Measurements from ENCODE around the gene HLF. TPM values are rescaled to one million over a fixed set of nuclear protein-coding genes. Genes with fewer than 3 reads are reported as not detected.

HLF gene
- total RNA-seq, 1 experiment from 2014 or later: 0.13 TPM

DNA sequence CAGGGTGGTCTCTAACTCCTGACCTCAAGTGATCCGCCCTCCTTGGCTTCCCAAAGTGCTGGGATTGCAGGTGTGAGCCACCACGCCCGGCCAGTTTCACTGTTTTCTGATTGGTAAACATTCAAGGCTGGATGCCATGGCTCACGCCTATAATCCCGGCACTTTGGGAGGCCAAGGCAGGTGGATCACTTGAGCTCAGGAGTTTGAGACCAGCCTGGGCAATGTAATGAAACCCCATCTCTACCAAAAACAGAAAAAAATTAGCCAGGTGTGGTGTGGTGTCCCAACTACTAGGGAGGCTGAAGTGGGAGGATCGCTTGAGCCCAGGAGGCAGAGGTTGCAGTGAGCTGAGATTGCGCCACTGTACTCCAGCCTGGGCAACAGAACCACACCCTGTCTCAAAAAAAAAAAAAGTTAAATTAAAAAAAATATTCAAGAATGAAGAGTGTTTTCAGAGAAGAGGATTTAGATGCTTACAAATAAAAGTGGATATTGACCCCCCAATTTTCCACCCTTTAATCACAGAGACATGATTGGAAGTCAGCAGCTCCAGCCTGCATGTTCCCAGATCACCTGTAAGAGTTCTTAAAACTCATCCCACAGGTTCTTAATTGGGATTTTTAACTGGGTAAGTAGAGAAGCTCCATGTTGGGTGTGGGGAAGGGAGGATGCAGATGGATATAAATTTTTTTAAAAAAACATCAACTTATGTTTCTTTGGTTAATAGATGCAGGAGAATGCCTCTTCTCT is 23.8 kb downstream of the HLF start:
- Histone ChIP-seq H3K9me3 (ENCODE audit: control insufficient read depth, insufficient read depth, low read depth, low read length) (no peaks in the 10 kb centered on the region), H3K27ac (ENCODE audit: low read length) (no peak overlapping the region), H3K36me3 (ENCODE audit: control insufficient read depth, insufficient read depth, low read length) (no peaks in the 10 kb centered on the region), H3K27me3 (ENCODE audit: control insufficient read depth, insufficient read depth, low read length) (peaks cover 4% of the 10 kb centered on the region), H3K4me1 (ENCODE audit: control insufficient read depth, insufficient read depth, low read length) (no peaks in the 10 kb centered on the region), H3K4me3 (ENCODE audit: low read depth in 2 of 2, low read length in 2 of 2) (no peak overlapping the region)
- no TSS peak for BruUV-seq (replicated peaks)
- intact Hi-C loops (cut with micrococcal nuclease; ENCODE audit: unreplicated experiment): no loop called here
- no peak for DNase-seq (ENCODE audit: low read depth, low spot score)
- ChIA-PET POLR2A (interaction anchor here (0.6 kb wide), 1 partner anchor 209 kb away, joined by 3 read pairs; no protein-coding TSS in a partner anchor), CTCF (no interaction called here)
- in situ Hi-C loops (cut with HindIII; ENCODE audit: low pct_unique_long_range_greater_than_20kb, low sequenced_read_pairs): no loop called here
- ATAC-seq: no peak
- TF ChIP-seq, protein P1, sequence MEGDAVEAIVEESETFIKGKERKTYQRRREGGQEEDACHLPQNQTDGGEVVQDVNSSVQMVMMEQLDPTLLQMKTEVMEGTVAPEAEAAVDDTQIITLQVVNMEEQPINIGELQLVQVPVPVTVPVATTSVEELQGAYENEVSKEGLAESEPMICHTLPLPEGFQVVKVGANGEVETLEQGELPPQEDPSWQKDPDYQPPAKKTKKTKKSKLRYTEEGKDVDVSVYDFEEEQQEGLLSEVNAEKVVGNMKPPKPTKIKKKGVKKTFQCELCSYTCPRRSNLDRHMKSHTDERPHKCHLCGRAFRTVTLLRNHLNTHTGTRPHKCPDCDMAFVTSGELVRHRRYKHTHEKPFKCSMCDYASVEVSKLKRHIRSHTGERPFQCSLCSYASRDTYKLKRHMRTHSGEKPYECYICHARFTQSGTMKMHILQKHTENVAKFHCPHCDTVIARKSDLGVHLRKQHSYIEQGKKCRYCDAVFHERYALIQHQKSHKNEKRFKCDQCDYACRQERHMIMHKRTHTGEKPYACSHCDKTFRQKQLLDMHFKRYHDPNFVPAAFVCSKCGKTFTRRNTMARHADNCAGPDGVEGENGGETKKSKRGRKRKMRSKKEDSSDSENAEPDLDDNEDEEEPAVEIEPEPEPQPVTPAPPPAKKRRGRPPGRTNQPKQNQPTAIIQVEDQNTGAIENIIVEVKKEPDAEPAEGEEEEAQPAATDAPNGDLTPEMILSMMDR (IDR thresholded peaks at IDR 0.05): no peak
- TF ChIP-seq SIN3A (IDR thresholded peaks at IDR 0.05; ENCODE audit: borderline replicate concordance, insufficient read depth, low read depth, low read length): no peak
- TF ChIP-seq, protein P2, sequence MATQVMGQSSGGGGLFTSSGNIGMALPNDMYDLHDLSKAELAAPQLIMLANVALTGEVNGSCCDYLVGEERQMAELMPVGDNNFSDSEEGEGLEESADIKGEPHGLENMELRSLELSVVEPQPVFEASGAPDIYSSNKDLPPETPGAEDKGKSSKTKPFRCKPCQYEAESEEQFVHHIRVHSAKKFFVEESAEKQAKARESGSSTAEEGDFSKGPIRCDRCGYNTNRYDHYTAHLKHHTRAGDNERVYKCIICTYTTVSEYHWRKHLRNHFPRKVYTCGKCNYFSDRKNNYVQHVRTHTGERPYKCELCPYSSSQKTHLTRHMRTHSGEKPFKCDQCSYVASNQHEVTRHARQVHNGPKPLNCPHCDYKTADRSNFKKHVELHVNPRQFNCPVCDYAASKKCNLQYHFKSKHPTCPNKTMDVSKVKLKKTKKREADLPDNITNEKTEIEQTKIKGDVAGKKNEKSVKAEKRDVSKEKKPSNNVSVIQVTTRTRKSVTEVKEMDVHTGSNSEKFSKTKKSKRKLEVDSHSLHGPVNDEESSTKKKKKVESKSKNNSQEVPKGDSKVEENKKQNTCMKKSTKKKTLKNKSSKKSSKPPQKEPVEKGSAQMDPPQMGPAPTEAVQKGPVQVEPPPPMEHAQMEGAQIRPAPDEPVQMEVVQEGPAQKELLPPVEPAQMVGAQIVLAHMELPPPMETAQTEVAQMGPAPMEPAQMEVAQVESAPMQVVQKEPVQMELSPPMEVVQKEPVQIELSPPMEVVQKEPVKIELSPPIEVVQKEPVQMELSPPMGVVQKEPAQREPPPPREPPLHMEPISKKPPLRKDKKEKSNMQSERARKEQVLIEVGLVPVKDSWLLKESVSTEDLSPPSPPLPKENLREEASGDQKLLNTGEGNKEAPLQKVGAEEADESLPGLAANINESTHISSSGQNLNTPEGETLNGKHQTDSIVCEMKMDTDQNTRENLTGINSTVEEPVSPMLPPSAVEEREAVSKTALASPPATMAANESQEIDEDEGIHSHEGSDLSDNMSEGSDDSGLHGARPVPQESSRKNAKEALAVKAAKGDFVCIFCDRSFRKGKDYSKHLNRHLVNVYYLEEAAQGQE (IDR thresholded peaks at IDR 0.05; ENCODE audit: insufficient read depth in 1 of 2, low read depth in 2 of 2, low read length in 1 of 2): no peak

DNA sequence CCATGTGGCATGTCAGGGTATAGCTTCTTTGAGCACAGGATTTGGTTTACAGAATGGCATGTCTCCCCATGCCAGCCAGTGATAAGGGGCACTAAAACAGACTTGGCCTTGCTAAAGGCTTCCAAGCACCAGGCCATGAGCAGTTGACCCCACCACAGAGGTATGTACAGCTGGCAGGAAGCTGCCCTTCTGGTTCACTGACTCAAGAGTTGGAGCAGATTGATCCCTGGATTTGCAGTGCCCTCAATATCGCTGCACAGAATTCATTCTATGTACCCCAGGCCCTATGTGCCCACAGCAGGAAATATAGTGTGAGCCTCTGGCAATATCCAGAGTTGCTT is 24.3 kb downstream of the HLF start:
- ATAC-seq (no peak), DNase-seq (ENCODE audit: low read depth, low spot score) (no peak)
- in situ Hi-C loops (cut with HindIII; ENCODE audit: low pct_unique_long_range_greater_than_20kb, low sequenced_read_pairs): no loop called here
- ChIA-PET CTCF (no interaction called here), POLR2A (no interaction called here)
- H3K4me3 ChIP-seq (ENCODE audit: low read depth in 2 of 2, low read length in 2 of 2): no peak overlapping the region
- TF ChIP-seq SIN3A (IDR thresholded peaks at IDR 0.05; ENCODE audit: borderline replicate concordance, insufficient read depth, low read depth, low read length) (no peak), TCF7L2 (IDR thresholded peaks at IDR 0.05; ENCODE audit: low read depth, low read length) (no peak), POLR2AphosphoS5 (IDR thresholded peaks at IDR 0.05; ENCODE audit: low read depth, low read length) (no peak)
- TF ChIP-seq, protein P1 (IDR thresholded peaks at IDR 0.05): no peak
- TF ChIP-seq, protein P2 (IDR thresholded peaks at IDR 0.05; ENCODE audit: insufficient read depth in 1 of 2, low read depth in 2 of 2, low read length in 1 of 2): no peak
- no peaks in the 10 kb centered on the region for H3K9me3 ChIP-seq (ENCODE audit: control insufficient read depth, insufficient read depth, low read depth, low read length)
- H3K27ac ChIP-seq (ENCODE audit: low read length): no peak overlapping the region
- peaks cover 4% of the 10 kb centered on the region for H3K27me3 ChIP-seq (ENCODE audit: control insufficient read depth, insufficient read depth, low read length)
- intact Hi-C loops (cut with micrococcal nuclease; ENCODE audit: unreplicated experiment): no loop called here
- H3K36me3 ChIP-seq (ENCODE audit: control insufficient read depth, insufficient read depth, low read length): no peaks in the 10 kb centered on the region
- BruUV-seq (replicated peaks): no TSS peak
- H3K4me1 ChIP-seq (ENCODE audit: control insufficient read depth, insufficient read depth, low read length): no peaks in the 10 kb centered on the region

Measured in Panc1 (cell line).